NCI-H2029 (cell line): Measurements from ENCODE around the gene FCN3.

Experiments
- DNase-seq: peaks from one replicate; lab custom pipeline; 2025; lab: John Stamatoyannopoulos, UW

Gene FCN3

GRCh38 chr1:27358038-27358927 is 16.3 kb downstream of the FCN3 start:
- no peak for DNase-seq

GRCh38 chr1:27357281-27358037 is 17.2 kb downstream of the FCN3 start:
- no peak for DNase-seq

GRCh38 chr1:27356619-27357280 is 17.9 kb downstream of the FCN3 start:
- no peak for DNase-seq

- DNase-seq, result no peak
Measured at GRCh38 chr1:27356277-27356618, 18.4 kb downstream of the FCN3 start.

- DNase-seq, result no peak
Measured at GRCh38 chr1:27355683-27356082, 18.9 kb downstream of the FCN3 start.

GRCh38 chr1:27353629-27354028 is 21.0 kb downstream of the FCN3 start:
- DNase-seq, result no peak

GRCh38 chr1:27353166-27353565 is 21.5 kb downstream of the FCN3 start:
- DNase-seq, result no peak

GRCh38 chr1:27351541-27352107 is 23.0 kb downstream of the FCN3 start:
- no peak for DNase-seq

GRCh38 chr1:27350663-27351540 is 23.7 kb downstream of the FCN3 start:
- DNase-seq, result no peak

GRCh38 chr1:27349784-27350662 is 24.6 kb downstream of the FCN3 start:
- DNase-seq, result peak; percentile 69

- peak; percentile 63 for DNase-seq
Measured at GRCh38 chr1:27348861-27349783, 25.5 kb downstream of the FCN3 start.

- DNase-seq, result no peak
Measured at GRCh38 chr1:27346991-27347624, 27.5 kb downstream of the FCN3 start.

GRCh38 chr1:27346357-27346756 is 28.3 kb downstream of the FCN3 start:
- no peak for DNase-seq

GRCh38 chr1:27345272-27345671 is 29.4 kb downstream of the FCN3 start:
- no peak for DNase-seq

GRCh38 chr1:27343639-27344025 is 31.0 kb downstream of the FCN3 start:
- DNase-seq, result no peak

- DNase-seq, result no peak
Measured at GRCh38 chr1:27342778-27343638, 31.6 kb downstream of the FCN3 start.

GRCh38 chr1:27342391-27342777 is 32.2 kb downstream of the FCN3 start:
- DNase-seq, result no peak
